ENCODE measurements around the gene LCE1A.

- TF ChIP-seq POLR2AphosphoS5 (IDR thresholded peaks at IDR 0.05; ENCODE audit: low read depth, low read length) (no peak), SIN3A (IDR thresholded peaks at IDR 0.05; ENCODE audit: borderline replicate concordance, insufficient read depth, low read length) (no peak), FOXP2 (optimal IDR thresholded peaks at IDR 0.05; ENCODE audit: borderline replicate concordance, extremely low read depth, extremely low read length, insufficient read depth) (no peak), TAF1 (IDR thresholded peaks at IDR 0.05; ENCODE audit: borderline replicate concordance, insufficient read depth, low read length) (no peak), REST (IDR thresholded peaks at IDR 0.05; ENCODE audit: insufficient read depth in 1 of 2, low read depth in 2 of 2, low read length in 2 of 2) (no peak)
These were observed 37.2 kb downstream of the LCE1A start for GRCh38 chr1:152864443-152864842.
